DMS114 treated with DMSO at 0.1 percent for 48 hours (cell line): ENCODE data around the gene RIOK1.

Source experiments
- DNase-seq: peaks from one replicate; lab custom pipeline; 2025; ENCODE audit not compliant: unreplicated experiment; lab: John Stamatoyannopoulos, UW

The RIOK1 gene

DNA sequence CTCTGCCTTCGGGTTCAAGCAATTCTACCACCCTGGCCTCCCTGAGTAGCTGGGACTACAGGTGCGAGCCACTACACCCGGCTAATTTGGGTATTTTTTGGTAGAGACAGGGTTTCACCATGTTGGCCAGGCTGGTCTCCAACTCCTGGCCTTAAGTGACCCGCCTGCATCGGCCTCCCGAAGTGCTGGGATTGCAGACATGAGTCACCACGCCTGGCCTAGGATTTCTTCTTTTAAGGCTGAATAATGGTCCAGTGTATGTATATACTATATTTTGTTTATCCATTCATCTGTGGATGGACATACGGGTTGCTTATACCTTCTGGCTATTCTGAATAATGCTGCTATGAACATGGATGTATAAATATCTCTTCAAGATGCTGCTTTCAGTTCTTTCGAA, 17.1 kb downstream of the RIOK1 start:
- DNase-seq, result no peak

GRCh38 chr6:7409740-7410139, 20.1 kb downstream of the RIOK1 start:
- no peak for DNase-seq

GRCh38 chr6:7410851-7411250, 21.2 kb downstream of the RIOK1 start:
- DNase-seq, result no peak

- no peak for DNase-seq
Observed at GRCh38 chr6:7411328-7411727, 21.7 kb downstream of the RIOK1 start.

- DNase-seq, result no peak
Observed at GRCh38 chr6:7413151-7413823, 23.7 kb downstream of the RIOK1 start.

- no peak for DNase-seq
Observed at GRCh38 chr6:7414811-7415210, 25.2 kb downstream of the RIOK1 start.

GRCh38 chr6:7417684-7418083, 28.1 kb downstream of the RIOK1 start:
- no peak for DNase-seq

DNA sequence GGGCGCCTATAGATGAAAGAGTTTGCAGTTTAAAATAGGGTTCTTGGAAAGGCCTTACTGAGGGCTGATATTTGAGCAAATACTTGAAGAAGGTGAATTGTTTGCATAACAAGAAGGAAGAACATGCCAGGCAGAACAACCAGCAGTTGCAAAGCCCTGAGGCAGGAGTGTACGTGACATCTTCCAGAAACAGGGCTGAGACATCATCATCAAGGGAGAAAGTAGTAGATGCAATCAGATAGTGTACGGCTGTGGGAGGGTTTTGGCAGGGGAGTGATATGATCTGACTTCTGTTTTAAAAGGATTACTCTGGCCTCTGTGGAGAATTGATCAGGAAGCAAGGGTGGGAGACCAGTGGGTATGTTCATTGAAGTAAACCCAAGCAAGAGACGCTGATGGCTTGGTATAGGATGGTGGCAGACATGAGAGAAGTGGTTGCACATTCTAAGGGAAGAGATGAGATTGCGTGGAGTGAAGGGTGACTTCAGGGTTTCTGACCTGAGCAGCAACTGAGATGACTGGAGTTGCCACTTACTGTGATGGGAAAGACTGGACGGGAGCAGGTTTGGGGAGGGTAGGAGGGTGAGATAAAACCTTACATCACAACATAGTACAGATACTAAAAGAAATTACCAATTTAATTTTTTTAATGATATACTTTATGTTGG, 28.8 kb downstream of the RIOK1 start:
- no peak for DNase-seq

DNA sequence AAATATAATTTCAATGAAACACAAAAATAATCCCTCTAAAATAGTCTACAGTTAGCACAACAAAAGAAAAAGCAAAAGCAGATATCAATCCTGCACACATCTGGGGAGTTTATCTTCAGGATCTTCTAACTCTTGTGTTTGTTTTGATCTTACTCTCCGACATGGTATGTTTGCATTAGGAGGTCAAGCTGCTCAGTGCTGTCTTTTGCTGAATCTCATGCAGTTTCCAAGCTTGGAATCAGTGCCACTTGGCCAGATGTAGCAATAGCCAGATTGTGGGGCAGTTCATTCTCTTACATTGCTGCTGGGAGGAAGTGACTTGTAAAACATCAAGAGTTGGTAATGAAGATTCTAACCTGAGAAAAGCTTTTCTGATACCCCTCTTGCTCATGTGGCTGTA, 29.5 kb downstream of the RIOK1 start:
- no peak for DNase-seq

DNA sequence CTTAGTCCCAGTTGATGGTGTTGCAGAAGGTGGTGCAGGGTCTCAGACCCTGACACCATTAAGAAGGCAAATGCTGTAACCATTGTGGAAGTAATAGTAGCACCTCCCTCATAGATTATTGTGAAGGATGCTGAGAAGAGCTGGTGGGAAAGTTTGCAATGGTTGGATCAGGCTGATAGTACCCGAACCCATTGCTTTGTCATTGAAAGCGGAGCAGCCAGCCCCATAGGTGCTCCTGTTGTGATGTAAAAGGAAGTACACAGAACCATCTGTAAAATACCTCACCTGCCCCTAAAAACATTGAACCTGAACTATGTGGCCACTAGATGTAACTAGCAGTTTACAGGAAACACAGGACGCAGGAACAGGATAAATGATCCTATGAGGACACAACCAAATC, 31.5 kb downstream of the RIOK1 start:
- DNase-seq, result no peak

DNA sequence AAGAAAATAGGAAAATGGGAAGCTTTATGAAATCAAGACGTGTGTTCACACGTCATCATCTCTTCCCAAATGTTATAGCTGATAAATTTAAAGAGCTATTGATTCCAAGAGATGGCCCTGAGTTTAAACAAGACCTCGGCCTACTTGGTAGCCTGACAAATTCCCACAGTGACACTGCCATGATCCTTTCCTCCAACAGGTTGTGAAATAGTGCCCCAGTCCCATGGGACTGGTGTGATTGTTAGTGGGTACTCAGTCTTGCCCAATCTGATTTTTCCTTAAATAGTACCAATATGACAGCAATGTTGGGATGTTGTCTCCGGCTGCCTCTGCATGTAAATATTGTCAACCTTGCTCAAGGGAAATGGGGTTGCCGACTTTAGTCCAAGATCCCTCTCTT, 34.5 kb downstream of the RIOK1 start:
- DNase-seq, result no peak

GRCh38 chr6:7424967-7425807, 35.6 kb downstream of the RIOK1 start:
- no peak for DNase-seq

GRCh38 chr6:7425808-7426190, 36.2 kb downstream of the RIOK1 start:
- DNase-seq, result no peak

GRCh38 chr6:7426447-7427169, 37.0 kb downstream of the RIOK1 start:
- no peak for DNase-seq

DNA sequence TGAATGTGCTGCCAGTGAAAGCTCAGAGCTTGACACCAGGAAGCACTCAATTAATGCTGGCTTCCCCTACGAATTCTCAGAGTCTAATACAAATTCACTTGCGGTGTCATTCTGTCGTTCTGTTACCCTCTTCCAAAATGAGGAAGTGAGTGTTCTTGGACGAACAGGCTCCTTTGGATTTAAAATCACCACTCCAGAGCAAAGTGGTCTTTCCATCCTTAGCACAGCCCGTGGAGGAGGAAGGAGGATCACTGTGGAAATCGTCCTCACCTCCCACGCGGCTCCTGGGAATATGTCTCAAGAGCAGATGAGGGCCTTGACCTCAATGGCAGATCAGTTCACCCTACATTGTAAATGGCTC, 41.7 kb downstream of the RIOK1 start:
- no peak for DNase-seq

DNA sequence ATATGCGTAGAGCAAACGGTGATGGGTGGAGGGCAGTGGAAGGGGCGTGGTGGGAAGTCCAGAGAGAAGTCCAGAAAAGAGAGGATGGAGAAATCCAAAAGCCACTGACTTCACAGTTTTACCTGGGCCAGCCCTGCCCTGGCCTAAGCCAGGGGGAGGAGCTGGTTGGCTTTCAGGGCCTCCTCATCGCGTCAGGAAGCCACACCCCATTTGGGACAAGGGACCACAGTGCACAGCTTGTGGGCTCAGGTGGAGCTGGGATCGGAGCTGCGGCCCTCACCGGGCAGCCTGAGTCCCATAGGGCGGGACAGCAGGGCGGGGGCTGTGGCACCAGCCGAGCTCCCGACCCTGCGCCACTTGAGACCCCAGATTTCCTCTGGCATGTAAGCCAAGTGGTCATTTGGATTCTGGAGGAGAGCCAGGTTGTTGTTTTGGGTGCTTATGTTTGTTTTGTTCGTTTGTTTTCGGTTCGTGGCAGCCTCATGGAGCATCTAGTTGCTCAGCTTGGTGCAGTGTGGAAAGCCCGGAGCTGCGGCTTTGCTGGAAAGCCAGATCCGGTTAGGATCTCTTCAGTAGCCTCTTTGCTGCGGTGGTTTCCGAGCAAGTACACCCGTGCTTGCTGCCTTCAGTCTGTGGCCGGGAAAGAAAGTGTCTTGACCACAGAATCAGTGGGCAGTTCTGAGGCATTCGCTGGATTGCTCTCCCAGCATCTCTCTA, 42.2 kb downstream of the RIOK1 start:
- no peak for DNase-seq

GRCh38 chr6:7432391-7433120, 42.9 kb downstream of the RIOK1 start:
- no peak for DNase-seq

DNA sequence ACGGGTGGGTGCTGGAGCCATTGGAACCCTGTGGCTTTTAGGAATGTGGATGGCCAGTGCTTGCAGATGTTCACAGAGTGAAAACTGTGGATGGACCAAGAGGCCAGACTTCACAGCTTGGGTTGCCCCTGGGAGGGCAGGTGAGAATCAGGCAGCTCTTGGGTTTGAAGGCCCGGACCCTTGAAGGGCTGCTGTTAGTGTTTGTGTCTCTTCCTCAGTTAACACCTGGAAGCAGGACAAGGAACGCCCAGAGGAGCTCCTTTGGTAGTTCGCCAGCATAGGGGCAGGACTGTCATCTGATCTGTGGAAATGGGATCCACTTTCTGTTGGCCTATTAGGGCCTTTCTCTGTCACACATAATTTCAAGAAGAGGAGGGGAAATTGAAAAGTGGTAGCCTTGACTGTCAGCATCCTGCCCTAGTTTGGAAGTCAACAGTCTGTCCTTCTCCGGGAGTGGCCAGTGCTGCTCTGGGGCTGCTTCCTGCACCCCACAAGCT, 43.6 kb downstream of the RIOK1 start:
- no peak for DNase-seq

DNA sequence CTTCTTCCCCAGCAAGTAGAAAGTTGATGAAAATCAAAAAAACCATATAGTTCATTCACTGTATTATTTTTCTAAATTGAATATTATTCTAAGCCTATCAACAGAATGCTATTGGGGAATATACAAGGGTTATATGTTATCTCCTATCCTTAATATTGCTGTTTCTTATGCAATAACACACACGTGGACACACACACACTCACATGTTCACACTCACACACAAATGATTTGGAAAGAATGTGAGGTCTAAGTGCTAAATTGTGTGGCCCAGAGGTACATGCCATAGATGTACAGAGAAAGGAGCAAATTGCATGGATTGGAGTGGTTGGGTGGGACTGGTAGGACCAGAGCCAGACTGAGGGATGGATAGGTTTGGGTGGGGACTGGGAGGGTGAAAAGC, 45.1 kb downstream of the RIOK1 start:
- no peak for DNase-seq

DNA sequence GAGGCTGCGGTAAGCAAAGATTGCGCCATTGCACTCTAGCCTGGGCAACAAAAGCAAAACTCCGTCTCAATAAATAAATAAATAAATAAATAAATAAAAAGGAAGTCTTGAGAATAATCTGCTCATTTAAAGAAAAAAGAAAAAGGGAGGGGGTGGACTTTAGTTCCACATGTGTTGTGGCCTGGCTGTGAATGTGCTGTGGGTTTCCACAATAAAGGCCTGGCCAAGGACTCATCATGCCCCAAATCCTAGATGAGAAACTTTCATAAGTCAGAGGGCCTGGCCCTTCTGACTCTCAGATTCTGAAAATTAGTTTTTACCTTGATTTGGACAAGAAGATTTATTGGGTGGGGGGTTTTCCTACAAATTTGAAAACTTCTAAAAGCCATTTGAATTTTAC, 48.4 kb downstream of the RIOK1 start:
- no peak for DNase-seq
